Fibroblast of skin of scalp (primary cell): ENCODE data around the gene SERPIND1.

Source experiments
- DNase-seq: peaks from one replicate; pipeline ENCODE4 v3.0.0-alpha.2; 2013

Gene SERPIND1

GRCh38 chr22:20775342-20775895 lies 1.5 kb downstream of the SERPIND1 start:
- DNase-seq = no peak

GRCh38 chr22:20776624-20777405 lies 2.9 kb downstream of the SERPIND1 start:
- DNase-seq = no peak

GRCh38 chr22:20777420-20778177 lies 3.7 kb downstream of the SERPIND1 start:
- DNase-seq = peak; percentile 15

DNA sequence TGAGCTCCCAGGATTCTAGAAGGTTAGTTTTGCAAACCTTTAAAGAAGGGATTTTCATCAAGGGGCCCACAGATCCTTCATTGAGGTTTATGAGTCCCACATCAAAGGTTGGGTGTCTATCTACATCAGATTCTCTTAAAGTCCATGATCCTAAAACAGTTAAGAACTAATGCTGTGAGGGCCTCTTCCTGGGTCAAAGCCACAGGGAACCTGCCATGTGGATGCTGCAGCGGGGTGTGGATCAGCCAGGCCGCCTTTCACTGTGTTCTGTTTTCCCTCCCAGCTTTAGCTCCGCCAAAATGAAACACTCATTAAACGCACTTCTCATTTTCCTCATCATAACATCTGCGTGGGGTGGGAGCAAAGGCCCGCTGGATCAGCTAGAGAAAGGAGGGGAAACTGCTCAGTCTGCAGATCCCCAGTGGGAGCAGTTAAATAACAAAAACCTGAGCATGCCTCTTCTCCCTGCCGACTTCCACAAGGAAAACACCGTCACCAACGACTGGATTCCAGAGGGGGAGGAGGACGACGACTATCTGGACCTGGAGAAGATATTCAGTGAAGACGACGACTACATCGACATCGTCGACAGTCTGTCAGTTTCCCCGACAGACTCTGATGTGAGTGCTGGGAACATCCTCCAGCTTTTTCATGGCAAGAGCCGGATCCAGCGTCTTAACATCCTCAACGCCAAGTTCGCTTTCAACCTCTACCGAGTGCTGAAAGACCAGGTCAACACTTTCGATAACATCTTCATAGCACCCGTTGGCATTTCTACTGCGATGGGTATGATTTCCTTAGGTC lies 5.3 kb downstream of the SERPIND1 start:
- DNase-seq = no peak

GRCh38 chr22:20779818-20780158 lies 5.9 kb downstream of the SERPIND1 start:
- no peak for DNase-seq

DNA sequence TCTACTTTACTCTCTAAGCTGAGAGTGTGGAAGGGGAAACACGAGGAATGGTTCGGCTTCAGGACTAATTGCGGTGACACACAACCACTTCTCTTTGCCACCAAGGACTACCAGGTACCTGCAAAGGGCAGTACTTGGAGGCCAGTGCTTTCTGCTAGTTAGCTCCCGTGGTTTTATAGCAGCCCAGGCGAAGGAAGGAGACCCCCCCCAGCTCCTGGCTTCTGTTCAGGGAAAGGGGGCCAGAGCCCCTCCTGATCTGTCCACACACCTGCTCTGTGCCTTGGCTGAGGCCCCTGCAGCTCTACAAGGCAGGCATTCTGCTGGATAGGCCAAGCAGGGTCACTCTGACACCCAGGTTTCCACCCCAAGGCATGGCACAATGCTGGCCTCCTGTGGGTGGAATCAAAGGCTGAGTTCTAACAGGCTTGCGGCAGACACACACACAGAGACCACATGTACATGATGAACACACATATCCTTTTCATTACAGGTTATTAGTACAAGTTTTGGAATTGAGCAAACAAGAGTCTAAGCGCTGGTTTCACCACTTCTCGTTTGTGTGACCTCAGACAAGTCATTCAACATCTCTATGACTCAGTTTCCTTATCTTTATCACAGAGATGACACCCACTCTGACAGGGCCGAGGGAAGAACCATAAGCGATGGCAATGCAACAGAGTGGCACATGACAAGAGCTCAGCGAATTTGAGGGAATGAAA lies 7.5 kb downstream of the SERPIND1 start:
- DNase-seq = no peak

- DNase-seq = no peak
Measured at GRCh38 chr22:20782083-20782482, 8.2 kb downstream of the SERPIND1 start.

- DNase-seq = no peak
Measured at GRCh38 chr22:20782596-20783299, 8.8 kb downstream of the SERPIND1 start.

GRCh38 chr22:20783300-20783673 lies 9.4 kb downstream of the SERPIND1 start:
- DNase-seq = no peak

GRCh38 chr22:20783844-20784723 lies 10.2 kb downstream of the SERPIND1 start:
- DNase-seq = peak; percentile 56

- DNase-seq = no peak
Measured at GRCh38 chr22:20785415-20785814, 11.5 kb downstream of the SERPIND1 start.

DNA sequence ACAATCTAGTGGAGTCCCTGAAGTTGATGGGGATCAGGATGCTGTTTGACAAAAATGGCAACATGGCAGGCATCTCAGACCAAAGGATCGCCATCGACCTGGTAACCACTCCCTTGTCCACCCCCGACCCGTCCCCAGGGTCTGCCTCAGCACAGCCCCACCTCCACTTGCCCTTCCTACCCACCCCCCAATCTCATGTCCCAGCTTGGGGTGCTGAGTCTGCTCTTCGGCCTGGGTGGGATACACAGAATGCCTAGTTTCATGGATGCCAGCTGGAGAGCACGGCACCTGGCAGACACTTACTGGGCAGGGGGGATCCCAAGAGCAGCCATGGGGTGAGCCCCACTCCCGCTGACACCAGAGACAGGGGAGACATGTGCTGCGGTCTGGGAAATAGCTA lies 12.1 kb downstream of the SERPIND1 start:
- DNase-seq = no peak

DNA sequence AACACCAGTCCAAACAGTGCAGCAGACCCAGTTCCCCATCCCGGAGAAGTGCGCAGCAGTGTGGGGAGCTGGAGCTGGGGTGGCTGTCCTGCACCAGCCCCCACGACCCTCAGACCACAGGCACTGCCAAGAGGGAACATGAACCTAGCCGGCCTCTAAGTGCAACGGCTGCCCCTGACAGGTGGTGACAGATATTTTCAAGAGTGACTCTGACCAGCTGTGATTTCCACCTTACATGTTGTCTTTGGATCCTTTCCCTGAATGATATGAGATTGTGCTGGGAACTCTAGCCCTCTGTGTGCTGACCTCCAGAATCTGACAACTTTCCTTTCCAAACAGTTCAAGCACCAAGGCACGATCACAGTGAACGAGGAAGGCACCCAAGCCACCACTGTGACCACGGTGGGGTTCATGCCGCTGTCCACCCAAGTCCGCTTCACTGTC lies 12.6 kb downstream of the SERPIND1 start:
- no peak for DNase-seq

DNA sequence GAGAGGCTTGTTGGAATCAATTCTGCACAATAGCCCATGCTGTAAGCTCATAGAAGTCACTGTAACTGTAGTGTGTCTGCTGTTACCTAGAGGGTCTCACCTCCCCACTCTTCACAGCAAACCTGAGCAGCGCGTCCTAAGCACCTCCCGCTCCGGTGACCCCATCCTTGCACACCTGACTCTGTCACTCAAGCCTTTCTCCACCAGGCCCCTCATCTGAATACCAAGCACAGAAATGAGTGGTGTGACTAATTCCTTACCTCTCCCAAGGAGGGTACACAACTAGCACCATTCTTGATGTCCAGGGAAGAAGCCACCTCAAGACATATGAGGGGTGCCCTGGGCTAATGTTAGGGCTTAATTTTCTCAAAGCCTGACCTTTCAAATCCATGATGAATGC lies 13.3 kb downstream of the SERPIND1 start:
- no peak for DNase-seq

- no peak for DNase-seq
Measured at GRCh38 chr22:20787746-20788626, 14.1 kb downstream of the SERPIND1 start.

DNA sequence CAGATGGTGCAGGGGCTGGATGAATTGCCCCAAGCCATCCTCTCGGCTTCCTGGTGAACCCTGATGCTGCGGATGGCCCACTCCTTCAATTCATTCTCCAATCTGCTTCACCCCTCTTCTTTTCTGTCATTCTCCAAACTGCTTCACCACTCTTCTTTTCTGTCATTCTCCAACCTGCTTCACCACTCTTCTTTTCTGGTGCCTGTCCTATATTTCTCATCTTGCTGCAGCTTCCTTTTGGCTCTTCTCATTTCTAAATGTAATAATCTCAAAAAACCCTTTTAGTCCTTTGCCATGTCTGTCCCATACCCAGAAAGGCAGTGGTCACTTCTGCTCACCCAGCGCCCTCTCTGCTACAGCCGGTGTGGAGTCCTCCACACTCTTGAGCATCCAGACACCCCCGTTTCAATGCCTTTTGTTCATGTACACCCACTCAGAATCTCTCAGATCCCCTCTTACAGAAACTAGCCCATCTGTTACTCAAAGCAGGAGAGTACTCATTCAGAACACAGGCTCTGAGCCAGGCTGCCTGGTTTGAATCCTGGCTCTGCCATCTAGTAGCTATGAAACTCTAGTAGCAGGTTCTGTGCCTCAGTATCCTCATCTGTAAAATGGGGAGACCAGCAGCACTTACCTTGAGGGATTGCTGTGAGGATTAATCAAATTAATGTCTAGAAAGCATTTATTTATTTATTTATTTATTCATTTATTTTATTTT lies 14.9 kb downstream of the SERPIND1 start:
- DNase-seq = no peak

DNA sequence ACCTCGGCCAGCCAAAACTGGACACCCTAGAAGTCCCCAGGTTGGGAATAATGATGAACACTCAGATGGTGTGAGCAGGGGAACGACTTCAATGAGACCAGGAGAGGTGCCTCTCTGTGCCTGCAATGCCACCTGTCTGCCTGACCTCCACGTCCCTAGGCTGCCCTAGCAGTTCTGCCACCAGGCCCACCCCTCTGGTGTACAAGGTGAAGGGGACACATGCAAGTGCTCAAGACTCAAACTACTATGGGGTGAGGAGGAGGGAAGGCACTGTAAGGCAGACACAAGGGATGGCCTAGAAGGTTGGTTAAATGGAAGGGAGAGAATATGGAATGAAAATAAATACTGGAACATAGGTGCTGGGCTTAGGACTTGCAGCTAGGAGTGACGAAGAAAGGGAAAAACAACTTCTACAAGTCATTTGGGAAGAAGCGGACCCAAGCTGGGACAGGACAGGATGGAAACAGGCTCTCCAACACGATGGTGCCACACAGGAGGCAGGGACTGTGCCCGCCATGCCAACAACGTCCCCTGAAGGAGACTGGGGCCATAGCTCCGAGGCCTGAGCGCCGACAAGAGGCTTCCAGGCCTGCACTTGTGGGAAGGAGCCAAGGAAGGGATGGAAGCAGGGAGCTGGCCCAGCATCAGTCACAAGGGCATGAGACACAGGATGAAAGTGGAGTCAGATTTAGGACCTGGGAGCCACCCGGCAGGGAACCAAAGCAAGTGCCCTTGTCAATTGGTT lies 18.5 kb downstream of the SERPIND1 start:
- DNase-seq = no peak
